CD1c-positive myeloid dendritic cell (primary cell): Measurements from ENCODE around the gene LEMD2.

Experiments
- DNase-seq: peaks from one replicate; pipeline ENCODE4 v3.0.0-alpha.2; 2016; ENCODE audit errors: extremely low spot score

Gene LEMD2

GRCh38 chr6:33738879-33739278 is 50.1 kb downstream of the LEMD2 start:
- no peak for DNase-seq

GRCh38 chr6:33738153-33738552 is 50.8 kb downstream of the LEMD2 start:
- DNase-seq, result no peak

- no peak for DNase-seq
Observed at GRCh38 chr6:33737267-33738026, 51.5 kb downstream of the LEMD2 start.

- DNase-seq, result no peak
Observed at GRCh38 chr6:33735216-33735615, 53.7 kb downstream of the LEMD2 start.

DNA sequence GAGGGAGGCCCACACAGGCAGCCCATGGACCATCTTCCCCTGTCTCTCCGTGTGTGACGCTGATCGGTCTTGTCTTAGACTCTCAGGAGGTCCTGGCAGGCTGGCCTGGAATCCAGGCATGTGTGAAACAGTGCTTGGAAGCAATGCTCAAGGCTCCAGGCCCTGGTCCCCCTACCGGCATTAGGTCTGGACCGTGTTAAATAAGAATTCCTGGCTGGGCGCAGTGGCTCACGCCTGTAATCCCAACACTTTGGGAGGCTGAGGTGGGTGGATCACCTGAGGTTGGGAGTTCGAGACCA is 55.3 kb downstream of the LEMD2 start:
- DNase-seq, result no peak

DNA sequence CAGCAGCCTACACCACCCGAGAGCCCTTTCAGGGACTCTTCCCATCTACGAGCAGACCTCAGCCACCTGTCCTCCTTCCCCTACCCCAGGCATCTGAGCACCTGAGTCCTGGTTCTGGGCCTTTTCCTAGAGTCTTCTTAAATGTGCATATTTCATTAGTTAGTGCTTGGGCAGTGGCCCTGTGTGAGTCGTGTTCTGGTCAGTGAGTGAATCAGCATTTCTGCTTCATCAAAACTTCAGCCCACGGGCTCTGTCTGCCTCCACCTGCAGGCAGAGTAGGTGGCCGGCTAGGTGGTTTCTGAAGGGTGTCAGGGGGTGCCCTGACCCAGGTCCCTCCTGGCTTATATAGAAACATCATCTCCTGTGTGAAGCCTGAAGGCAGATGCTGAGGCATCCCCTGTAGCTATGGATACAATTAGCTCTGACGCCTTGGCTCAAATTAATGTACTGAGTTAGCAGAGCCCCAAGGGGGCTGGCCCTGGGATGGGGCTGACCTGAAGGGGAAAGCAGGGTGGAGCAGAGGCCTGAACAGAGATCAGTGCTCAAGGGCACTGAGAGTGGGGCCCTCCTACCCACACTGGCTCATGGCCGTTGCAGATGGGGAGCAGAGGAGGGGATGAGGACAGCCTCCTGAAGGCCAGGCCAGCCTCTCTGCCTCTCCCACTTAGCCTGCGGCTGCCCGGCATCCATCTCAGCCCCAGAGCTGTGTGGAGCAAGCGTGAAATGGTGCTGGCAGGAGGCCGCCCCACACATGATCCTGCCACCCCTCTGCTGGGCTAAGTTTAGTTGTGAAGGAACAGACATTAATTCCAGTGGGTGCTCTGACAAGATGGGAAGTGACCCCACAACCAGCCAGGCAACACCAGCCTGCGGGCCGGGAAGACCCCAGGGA is 55.9 kb downstream of the LEMD2 start:
- no peak for DNase-seq

GRCh38 chr6:33732385-33732784 is 56.5 kb downstream of the LEMD2 start:
- no peak for DNase-seq

GRCh38 chr6:33731751-33732282 is 57.1 kb downstream of the LEMD2 start:
- no peak for DNase-seq

- DNase-seq, result no peak
Observed at GRCh38 chr6:33731035-33731434, 57.9 kb downstream of the LEMD2 start.

- no peak for DNase-seq
Observed at GRCh38 chr6:33730611-33731010, 58.3 kb downstream of the LEMD2 start.

DNA sequence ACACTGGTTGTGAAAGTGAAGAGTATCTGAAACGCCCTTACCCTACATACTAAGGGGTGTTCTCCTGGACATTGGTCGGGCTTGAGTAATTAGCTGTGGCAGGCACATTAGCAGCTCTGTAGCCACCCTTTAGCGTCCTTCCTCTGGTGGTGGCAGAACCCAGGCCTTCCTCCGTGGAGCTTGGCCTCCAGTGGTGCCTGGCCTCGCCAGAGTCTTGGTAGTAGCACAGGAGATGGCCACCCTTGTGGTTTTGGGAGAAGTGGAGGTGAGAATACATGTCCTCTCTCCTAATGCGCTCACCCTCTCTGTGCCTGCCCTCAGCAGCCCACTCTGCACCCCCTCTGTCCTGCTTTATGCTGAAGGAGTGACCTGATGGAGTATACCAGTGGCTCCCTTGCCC is 59.9 kb downstream of the LEMD2 start:
- no peak for DNase-seq

GRCh38 chr6:33728438-33728837 is 60.5 kb downstream of the LEMD2 start:
- DNase-seq, result no peak

DNA sequence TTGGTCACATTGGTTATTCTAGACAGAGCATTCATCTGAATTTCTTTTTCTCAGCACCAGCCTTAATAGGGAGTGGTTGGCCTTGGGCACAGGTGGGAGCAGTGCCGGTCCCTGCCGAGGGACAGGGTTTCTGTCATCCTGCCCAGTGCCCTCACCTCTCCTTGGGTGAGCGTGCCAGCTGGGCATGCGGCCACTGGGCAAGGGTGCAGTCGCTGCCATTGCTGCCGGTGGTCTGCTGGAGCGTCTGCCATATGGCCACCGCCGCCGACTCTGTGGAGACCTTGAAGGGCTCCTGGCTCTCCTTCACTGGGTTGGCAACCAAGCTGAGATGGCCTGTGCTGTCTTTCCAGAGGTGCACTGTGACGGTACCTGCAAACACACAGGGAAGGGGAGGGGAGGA is 61.0 kb downstream of the LEMD2 start:
- DNase-seq, result no peak

DNA sequence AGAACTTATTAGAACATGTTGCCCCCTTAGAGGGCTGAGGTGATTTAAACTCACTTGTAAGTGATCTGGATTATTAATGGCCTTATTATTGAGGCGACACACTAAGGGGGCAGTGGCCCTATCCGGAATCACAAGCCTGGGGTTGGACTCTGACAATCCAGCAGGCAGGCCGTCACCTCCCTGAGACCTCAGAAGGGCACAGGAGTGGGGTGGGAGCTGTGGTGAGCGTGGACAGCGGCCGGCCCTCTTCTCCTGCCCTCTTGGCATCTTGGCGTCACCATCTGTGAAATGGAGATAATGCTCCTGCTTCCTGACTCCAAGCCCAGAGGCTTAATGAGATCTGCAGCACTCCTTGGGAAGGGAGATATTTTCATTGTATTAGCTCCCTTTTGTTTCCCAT is 61.8 kb downstream of the LEMD2 start:
- no peak for DNase-seq

DNA sequence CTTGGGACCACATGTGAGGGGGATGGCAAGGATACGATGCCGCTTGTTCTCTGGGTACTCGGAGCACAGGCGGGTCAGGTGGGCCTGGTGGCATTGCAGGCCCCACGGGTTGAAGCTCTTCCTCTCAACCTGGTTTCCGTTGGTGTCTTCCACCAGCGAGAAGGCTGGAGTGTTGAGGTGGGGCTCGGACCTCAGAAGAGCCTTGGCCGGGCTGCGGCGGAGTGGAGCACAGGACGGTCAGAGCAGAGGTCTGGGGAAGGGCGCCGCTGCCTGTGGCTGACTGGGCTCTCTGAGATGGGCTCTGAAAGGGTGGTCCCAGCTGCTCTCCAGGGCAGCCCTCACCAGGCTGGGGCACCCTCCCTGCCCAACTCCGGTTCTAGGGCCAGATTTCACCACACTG is 62.2 kb downstream of the LEMD2 start:
- no peak for DNase-seq

DNA sequence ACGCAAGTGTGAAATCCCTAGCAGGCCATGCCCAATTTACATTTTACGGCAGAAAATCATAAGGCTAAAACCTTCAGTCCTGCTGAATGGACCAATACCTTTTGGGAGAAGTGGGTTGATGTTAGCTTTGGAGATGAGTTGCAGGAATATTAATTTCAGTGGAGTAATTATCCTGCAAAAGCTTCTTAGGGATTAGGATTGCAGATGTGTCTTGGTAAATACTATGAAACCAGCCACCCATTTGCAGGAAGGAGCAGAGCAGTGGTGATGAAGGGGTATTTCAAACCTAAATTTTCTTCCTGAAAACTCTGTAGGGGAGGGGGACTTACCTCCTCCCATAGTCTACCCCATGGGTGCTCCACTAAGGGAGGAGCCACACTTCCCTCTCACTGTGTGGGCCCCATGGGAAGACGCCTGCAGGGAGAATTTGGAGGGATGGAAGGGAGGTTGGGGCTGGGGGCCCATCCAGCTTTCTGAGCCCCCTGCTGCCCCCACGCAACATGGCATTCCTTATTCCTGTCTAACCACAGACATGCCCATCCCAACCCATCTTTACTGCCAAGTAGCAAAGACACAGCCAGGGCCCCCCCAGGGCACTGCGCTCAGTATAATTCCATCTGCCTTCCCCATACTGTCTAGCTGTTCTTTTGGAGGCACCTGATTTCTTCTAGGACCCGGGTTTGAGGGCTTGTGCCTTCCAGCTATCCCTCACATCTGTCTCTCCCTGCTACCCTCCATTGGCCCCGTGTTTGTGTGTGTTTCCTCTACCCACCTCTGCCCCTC is 62.8 kb downstream of the LEMD2 start:
- DNase-seq, result no peak

GRCh38 chr6:33725222-33725621 is 63.7 kb downstream of the LEMD2 start:
- no peak for DNase-seq

- no peak for DNase-seq
Observed at GRCh38 chr6:33724102-33725023, 64.6 kb downstream of the LEMD2 start.

DNA sequence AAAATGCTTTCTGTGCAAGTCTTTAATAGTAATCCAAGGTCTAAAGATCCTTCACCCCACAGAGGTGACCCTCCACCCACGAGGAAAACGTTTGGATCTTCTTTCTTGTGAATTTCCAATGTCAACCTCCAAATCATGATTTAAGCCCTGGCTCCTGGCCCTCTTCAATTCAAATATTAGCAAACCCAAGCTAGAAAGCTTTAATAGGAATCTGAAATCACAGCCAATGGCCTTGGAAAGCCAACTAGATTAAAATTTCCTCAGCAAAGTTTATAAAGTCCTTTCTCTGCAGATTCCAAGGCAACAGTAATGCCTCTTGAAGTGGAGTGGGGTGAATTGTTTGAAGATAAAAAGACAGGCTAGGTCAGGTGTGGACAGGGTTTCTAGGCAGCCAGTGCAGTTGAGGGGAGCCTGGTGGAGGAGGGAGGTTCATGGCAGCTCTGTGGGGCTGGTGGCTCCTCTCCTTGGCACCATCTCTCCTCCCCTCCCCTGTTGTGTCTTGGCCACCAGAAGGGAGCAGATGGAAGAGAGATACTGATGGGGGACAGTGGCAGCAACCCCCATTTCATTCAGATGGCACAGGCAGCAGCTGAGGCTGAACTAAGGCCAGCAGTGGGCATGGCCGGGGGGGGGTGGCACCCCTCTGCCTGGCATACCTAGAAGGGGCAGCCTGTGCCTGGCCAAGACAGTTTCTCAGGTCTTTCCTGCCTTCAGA is 65.4 kb downstream of the LEMD2 start:
- no peak for DNase-seq

GRCh38 chr6:33722103-33722623 is 66.8 kb downstream of the LEMD2 start:
- DNase-seq, result no peak
